Prostate gland (tissue), 2 donors: ENCODE results near the gene SOBP.

Source experiments
- CTCF ChIP-seq, 4 experiments: fragments of 200-600 bp in 2 of 4; fragments of 450-650 bp in 2 of 4; sonication (generic) in 2 of 4; IDR thresholded peaks; 1 replicate in 3 of 4; 2 replicates in 1 of 4; pipeline ENCODE4 v1.5.1; 2016 to 2019; ENCODE audit warnings: antibody characterized with exemption in 4 of 4, mild to moderate bottlenecking in 2 of 4, moderate library complexity in 2 of 4
- POLR2A ChIP-seq: fragments of 450-650 bp; IDR thresholded peaks from one replicate; pipeline ENCODE4 v1.6.1; 2016; ENCODE audit warnings: antibody characterized with exemption, mild to moderate bottlenecking

- no peak for TF ChIP-seq CTCF (IDR thresholded peaks at IDR 0.05)
- TF ChIP-seq POLR2A: no peak
Measured at GRCh38 chr6:107600936-107601335, 111.0 kb downstream of the SOBP start.
